COLO668 (cell line): ENCODE measurements around the gene FAM234A.

Experiments
- DNase-seq: peaks from one replicate; lab custom pipeline; 2025; ENCODE audit not compliant: unreplicated experiment; lab: John Stamatoyannopoulos, UW

The FAM234A gene

DNA sequence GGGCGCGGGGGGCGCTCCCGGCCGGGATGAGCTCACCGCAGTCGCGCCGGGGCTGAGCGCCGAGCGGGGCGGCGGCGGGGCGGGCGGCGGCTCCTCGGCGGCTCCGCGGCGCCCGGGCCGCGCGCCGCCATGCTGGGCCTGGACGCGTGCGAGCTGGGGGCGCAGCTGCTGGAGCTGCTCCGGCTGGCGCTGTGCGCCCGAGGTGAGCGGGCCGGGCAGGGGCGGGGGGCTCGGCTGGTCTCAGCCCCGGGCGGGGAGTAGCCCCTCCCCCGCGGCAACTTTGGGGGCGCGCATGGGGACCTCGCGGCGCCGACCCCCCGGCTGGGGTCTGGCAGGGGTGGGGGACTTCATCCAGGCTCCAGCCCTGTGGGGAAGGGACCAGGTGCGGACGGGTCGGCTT, 45.9 kb downstream of the FAM234A start, which contains the start of gene ARHGDIG:
ARHGDIG (plus strand) TSS at position 40 of the 400 bp plus-strand sequence; CDS start at position 130, 90 bp downstream.
- DNase-seq: no peak

DNA sequence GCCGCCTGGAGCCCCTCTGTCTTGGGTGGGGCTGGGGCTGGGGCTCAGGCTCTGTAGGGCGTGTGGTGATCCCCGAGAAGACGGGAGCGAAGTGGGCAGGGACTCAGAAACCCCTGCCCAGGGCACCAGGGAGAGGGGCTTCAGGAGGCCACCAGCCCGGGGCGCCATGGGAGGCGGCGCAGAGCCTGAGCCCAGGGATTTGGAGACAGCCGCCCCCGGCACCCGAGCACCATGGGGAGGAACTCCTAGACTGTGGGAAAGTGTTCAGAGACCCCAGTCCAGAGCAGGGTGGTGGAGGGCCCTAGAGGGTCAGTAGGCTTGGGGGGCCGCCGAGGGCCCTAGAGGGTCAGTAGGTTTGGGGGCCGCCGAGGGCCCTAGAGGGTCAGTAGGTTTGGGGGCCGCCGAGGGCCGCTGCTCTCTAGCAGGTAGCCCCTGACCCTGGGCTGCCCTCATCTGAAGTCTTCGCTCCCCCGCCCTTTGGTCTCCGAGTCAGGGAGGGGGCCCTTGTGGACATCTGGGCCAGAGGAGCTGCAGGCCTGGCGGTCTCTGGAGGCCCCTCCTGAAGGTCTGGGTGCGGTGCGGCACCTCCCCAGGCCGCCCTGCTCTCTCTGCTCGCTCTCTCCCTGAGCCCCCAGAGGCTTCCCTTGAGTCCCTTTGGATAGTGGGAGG, 46.5 kb downstream of the FAM234A start:
- no peak for DNase-seq

- DNase-seq: peak; percentile 18
Observed at GRCh38 chr16:281660-282255, 47.1 kb downstream of the FAM234A start.

DNA sequence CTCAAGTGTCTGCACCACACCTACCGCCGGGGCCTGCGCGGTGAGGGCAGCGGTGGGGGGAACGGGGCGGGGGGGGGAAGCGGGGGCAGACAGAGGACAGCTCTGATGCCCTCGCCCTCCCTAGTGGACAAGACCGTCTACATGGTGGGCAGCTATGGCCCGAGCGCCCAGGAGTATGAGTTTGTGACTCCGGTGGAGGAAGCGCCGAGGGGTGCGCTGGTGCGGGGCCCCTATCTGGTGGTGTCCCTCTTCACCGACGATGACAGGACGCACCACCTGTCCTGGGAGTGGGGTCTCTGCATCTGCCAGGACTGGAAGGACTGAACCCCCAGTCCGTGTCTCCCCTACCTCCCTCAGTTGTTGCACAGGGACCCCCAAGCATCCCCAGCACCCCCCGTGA, 47.9 kb downstream of the FAM234A start:
- no peak for DNase-seq

DNA sequence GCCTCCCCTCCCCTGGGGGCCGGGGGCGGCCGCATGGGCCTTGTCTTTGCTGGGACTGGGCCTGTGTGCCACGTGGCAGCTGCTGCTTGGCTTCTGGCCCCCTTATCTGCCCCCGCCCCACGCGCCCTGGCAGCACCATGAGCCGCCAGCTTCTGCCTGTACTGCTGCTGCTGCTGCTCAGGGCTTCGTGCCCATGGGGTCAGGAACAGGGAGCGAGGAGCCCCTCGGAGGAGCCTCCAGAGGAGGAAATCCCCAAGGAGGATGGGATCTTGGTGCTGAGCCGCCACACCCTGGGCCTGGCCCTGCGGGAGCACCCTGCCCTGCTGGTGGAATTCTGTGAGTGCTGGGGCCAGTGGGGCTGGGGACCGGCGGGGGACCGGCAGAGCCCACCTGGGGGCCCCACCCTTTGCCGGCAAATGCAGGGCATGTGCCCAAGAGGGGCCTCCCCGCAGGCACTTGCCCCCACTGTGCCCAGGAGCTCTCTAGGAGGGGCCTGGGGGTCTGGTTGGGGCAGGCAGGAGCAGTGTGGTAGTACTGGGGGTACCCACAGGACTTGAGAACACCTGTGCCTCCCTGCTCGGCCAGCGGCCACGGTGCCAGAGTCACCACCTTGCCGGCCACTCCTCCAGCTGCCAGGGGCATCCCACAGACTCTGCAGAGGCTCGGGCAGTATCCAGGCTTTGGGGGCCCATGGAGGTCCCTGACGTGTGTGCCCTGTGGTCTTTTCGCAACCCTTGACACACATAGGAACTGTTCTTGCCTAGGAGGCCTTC, 48.6 kb downstream of the FAM234A start, which contains the start of gene PDIA2:
PDIA2 (plus strand) TSS at position 132 of the 773 bp plus-strand sequence; CDS start at position 138, 6 bp downstream.
- no peak for DNase-seq

GRCh38 chr16:284204-285120, 49.8 kb downstream of the FAM234A start:
- no peak for DNase-seq

- DNase-seq: no peak
Observed at GRCh38 chr16:285146-286055, 50.8 kb downstream of the FAM234A start.

DNA sequence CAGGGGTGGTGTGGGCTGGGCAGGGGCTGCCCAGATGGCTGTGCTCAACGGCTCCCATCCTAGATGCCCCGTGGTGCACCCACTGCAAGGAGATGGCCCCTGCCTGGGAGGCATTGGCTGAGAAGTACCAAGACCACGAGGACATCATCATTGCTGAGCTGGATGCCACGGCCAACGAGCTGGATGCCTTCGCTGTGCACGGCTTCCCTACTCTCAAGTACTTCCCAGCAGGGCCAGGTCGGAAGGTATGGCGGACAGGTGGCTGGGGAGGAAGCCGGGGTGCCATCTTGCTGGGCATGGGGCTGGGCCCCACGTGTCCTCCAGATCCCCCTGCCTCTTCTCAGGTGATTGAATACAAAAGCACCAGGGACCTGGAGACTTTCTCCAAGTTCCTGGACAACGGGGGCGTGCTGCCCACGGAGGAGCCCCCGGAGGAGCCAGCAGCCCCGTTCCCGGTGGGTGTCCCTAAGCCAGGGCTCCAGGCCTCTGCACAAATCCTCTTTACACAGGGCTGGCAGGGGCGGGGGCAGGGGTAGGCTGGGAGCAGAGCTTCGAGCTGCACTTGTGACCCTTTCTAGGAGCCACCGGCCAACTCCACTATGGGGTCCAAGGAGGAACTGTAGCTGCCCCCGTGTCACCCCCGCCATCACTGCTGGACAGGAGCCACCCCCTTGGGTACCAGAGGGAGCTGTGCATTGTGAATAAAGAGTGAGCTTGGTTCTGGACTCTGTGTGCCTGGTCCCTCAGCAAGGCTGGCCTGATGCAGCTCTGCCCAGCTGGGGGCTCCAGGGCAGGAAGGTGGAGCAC, 52.1 kb downstream of the FAM234A start:
- DNase-seq: no peak

DNA sequence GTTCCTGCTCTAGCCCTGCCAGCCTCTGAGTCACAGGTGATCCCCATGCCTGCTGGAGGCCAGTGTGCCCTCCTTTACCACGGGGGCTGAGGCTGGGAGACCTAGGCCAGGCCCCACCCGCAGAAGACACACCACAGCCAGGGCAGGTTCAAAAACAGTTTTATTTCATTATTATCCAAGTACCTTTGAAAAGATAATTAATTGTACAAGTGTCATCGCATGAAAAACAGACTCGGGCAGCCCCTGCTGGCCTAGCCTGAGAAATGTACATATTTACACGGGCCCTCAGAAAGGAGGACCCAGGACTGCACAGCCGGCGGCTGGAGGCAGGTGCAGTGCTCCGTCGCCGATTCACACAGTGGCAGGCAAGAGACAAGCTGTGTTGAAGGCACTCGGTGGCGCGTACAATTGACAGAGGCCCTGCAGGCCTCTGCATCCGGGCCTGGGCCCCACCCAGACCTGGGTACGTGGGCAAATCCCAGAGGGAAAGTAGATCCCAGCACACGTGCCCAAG, 52.7 kb downstream of the FAM234A start:
- DNase-seq: peak; percentile 85

DNA sequence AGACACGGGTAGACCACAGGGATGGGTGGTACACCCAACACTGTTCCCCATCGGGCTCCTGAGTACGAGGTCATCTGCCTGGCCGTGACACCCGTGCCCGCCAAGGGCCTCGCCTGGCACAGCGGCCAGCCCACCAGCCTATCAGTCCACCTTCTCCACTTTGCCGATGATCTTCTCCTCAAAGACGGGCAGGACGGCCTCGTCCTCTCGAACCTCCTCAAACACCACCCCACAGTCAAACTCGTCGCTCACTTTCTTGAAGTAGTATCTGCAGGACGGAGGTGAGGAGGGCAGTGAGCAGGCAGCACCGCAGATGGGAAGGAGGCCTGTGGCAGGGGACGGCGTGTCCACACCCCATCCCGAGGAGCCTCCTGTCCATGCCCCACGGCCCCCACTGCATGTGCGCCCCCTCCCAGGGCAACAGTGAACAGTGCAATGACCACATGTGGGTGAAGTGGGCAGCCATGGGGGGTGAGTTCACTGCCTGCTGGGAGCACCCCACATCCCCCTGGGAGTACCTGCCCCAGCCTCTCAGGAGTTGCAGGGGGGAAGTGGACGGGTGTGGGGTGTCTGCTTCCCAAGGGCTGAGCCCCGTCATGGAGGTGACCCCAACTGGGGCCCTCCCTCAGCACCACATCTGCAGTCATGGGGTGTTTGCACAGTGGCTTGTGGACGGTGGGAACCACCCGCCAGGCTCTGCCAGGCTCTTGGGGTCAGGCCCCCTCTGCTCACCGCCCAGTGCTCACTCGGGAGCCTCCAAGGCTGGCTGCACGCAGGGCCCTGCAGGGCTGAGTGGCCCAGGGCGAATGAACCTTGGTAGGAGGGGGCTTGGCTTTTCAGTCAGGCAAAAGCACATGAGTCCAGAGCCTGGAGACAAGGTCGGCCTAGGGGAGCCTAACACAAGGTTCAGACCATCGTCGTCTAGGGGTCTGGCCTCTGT, 53.6 kb downstream of the FAM234A start:
- DNase-seq: no peak

GRCh38 chr16:289395-289997, 54.9 kb downstream of the FAM234A start:
- DNase-seq: no peak

DNA sequence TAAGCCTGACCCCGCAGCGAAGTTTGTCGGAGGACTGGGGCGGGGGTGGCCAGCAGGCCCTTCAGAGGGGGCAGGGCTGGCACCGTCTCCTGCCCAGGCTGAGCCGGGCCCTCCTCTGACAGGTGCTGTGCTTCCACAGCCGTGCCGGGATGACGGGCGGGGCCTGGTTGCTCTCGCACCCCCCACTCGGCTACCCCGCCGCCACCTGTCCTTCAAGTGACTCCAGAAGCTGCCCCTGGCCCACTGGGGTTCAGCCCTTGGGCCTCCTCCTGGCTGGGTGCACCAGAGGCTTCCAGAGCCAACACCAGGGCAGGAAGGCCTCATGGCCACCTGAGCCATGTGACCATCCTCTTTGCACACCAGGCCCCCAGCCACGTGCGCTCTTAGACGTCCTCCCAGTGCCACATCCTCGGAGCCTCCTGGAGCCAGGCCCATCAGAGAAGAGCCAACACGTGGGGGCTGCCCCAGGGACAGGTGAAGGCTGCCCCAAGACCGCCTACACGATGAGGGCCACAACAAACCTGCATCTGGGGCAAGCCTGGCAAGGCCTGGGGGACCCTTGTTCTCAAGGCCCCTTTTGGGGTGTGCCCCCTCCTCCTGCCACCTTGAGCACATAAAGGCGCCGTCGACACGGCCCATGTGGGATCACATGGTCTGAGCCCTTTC, 55.5 kb downstream of the FAM234A start:
- DNase-seq: no peak

DNA sequence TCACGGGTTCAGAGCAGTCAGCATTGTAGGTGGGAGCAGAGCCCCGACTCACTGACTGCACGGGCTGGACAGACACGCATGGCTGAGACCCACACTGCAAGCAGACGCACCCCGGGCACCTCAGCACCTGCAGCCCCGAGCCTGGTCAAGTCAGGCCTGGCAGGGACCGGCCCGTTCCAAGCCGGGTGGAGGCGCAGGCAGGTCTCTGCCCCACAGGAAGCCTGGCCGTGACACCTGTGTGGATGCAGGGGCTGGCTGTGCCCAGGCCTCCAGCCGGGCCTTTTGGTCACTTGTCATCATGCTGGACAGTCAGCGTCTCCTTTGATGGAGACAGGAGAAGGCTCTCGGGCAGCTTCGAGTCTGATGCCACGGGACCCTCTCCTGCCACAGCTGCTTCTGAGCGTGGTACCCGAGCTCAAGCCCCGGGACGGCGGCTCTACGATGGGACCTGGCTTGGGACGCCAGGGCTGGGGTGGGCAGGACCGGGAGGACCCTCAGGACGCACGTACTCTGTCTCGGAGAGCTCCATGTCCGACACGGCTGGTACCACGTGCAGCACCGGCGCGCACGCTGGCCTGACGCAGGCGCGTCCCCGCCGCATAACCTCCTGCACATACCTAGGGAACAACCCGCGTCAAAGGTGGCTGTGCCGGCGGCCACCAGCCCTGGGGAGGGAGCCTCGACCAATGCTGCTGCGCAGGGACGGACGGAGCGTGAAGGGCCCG, 56.2 kb downstream of the FAM234A start:
- no peak for DNase-seq

- DNase-seq: no peak
Observed at GRCh38 chr16:291539-291938, 56.9 kb downstream of the FAM234A start.

GRCh38 chr16:293043-293775, 58.6 kb downstream of the FAM234A start:
- DNase-seq: no peak
